A673 (cell line): Measurements from ENCODE around the gene KLHL35.

Source experiments
- CTCF ChIP-seq: fragments of 300-800, 200-600 bp; sonication (generic); conservative IDR thresholded peaks from 2 replicates; pipeline ENCODE4 v1.5.1; 2017; ENCODE audit warnings: low read depth, mild to moderate bottlenecking, antibody characterized with exemption, low read length, moderate library complexity, mixed read lengths
- EZH2 ChIP-seq: fragments of 200-600 bp; sonication (generic); IDR thresholded peaks from 2 replicates; pipeline ENCODE4 v1.6.1; 2017; ENCODE audit warnings: borderline replicate concordance, low read depth, mild to moderate bottlenecking, mixed read lengths, antibody characterized with exemption, low read length; ENCODE audit not compliant: poor library complexity, severe bottlenecking

- TF ChIP-seq CTCF (no peak), EZH2 (no peak)
These were observed 36.9 kb upstream of the KLHL35 start for GRCh38 chr11:75469785-75470405.
